ENCODE data around the gene PEX14. TPM values are rescaled to one million over a fixed set of nuclear protein-coding genes. Genes with fewer than 3 reads are reported as not detected.

PEX14 gene
- total RNA-seq, 2 donors from 2014 or later, result 24.3 to 26.0 TPM

DNA sequence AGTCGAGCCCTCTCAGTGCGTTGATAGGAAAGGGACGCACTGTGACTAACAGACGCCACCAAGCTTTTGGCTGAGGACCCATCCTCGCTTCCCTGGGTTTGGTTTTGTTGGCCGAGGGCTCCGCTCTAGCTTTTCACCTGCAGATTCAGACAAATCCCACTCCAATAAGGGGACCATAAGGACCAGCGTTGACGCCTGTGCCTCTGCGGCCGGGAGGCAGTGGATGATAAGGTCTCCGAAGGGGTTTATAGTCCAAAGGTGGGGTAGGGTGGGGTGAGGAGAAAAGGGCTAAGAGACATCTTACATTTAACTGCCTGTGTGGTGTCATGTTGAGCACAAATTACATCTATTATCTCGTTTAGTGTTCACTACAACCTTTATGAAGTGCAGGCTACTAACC, 760 bp downstream of the PEX14 start:
- 0 to 3% methylated on average over 5 to 13 of the region's 13 CpGs for WGBS, 2 experiments (ENCODE audit: insufficient coverage in 1 of 2, insufficient read length in 1 of 2)
- DNase-seq, result no peak
- no peak for TF ChIP-seq CTCF (conservative IDR thresholded peaks at IDR 0.05)
- peak overlapping the region; percentile 94 for H3K4me3 Mint-ChIP-seq
- peak overlapping the region; percentile 97 for H3K27ac Mint-ChIP-seq
- Histone ChIP-seq H3K36me3 (ENCODE audit: control insufficient read depth, insufficient read depth, low read length) (peaks cover 4% of the 10 kb centered on the region), H3K9ac (ENCODE audit: extremely low read depth, low read length, poor library complexity, severe bottlenecking) (peak overlapping the region; percentile 66), H3K27ac (ENCODE audit: low read depth, low read length) (no peak overlapping the region), H3K4me3 (ENCODE audit: low read length) (peak overlapping the region; percentile 95), H3K4me1 (ENCODE audit: control insufficient read depth, insufficient read depth, low read length) (peaks cover 6% of the 10 kb centered on the region), H3K9me3 (ENCODE audit: control insufficient read depth, low read length) (no peaks in the 10 kb centered on the region), H3K27me3 (ENCODE audit: control insufficient read depth, insufficient read depth, low read length, poor library complexity, severe bottlenecking) (no peaks in the 10 kb centered on the region)
- H3K36me3 Mint-ChIP-seq (ENCODE audit: low read depth), result peaks cover 3% of the 10 kb centered on the region
- H3K9me3 Mint-ChIP-seq, result no peaks in the 10 kb centered on the region
- H3K4me1 Mint-ChIP-seq, result peaks cover 7% of the 10 kb centered on the region
- no peaks in the 10 kb centered on the region for H3K27me3 Mint-ChIP-seq (ENCODE audit: insufficient read depth)

DNA sequence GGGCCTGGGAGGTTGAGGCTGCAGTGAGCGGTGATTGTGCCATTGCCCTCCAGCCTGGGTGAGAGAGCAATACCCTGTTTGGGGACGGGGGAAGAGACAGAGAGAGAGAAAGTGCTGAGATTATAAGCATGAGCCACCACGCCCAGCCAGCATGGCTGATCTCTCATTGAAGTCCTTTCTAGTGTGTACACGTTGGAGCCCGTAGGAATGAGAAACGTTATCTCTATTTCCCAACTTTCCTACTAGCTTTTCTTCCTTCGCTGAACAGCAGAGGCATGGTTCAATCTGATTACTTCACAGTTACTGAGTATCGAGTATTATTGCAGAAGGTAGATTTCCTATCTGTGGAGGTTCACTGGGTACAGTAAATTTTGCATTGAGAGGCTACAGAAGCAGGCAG, 4.5 kb downstream of the PEX14 start:
- DNase-seq, result no peak
- H3K36me3 Mint-ChIP-seq (ENCODE audit: low read depth), result peaks cover 4% of the 10 kb centered on the region
- no peak for TF ChIP-seq CTCF (conservative IDR thresholded peaks at IDR 0.05)
- Histone ChIP-seq H3K36me3 (ENCODE audit: control insufficient read depth, insufficient read depth, low read length) (peaks cover 7% of the 10 kb centered on the region), H3K9ac (ENCODE audit: extremely low read depth, low read length, poor library complexity, severe bottlenecking) (no peak overlapping the region), H3K4me1 (ENCODE audit: control insufficient read depth, insufficient read depth, low read length) (peaks cover 6% of the 10 kb centered on the region), H3K27me3 (ENCODE audit: control insufficient read depth, insufficient read depth, low read length, poor library complexity, severe bottlenecking) (no peaks in the 10 kb centered on the region), H3K9me3 (ENCODE audit: control insufficient read depth, low read length) (no peaks in the 10 kb centered on the region), H3K4me3 (ENCODE audit: low read length) (no peak overlapping the region), H3K27ac (ENCODE audit: low read depth, low read length) (no peak overlapping the region)
- peaks cover 7% of the 10 kb centered on the region for H3K4me1 Mint-ChIP-seq
- no peaks in the 10 kb centered on the region for H3K9me3 Mint-ChIP-seq
- no peak overlapping the region for H3K27ac Mint-ChIP-seq
- no peaks in the 10 kb centered on the region for H3K27me3 Mint-ChIP-seq (ENCODE audit: insufficient read depth)
- 84 to 85% methylated on average over 8 of the region's 8 CpGs for WGBS, 2 experiments (ENCODE audit: insufficient coverage in 1 of 2, insufficient read length in 1 of 2)
- no peak overlapping the region for H3K4me3 Mint-ChIP-seq

DNA sequence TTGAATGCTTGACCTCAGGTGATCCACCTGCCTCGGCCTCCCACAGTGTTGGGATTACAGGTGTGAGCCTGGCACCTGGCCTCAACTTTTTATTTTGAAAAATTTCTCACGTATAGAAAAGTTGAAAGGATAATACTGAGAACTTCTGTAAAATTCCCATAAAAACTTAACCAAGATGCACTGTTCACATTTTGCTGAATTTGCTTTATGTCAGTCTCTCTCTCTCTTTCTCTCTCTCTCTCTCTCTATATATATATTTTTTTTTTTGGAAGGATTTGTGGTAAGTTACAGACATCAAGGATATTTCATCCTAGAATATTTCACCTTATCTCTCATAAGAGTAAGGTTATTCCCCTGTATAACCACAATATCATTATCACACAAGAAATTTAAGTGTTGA, 5.9 kb downstream of the PEX14 start:
- H3K27ac Mint-ChIP-seq, result no peak overlapping the region
- Histone ChIP-seq H3K9ac (ENCODE audit: extremely low read depth, low read length, poor library complexity, severe bottlenecking) (no peak overlapping the region), H3K9me3 (ENCODE audit: control insufficient read depth, low read length) (no peaks in the 10 kb centered on the region), H3K27ac (ENCODE audit: low read depth, low read length) (no peak overlapping the region), H3K27me3 (ENCODE audit: control insufficient read depth, insufficient read depth, low read length, poor library complexity, severe bottlenecking) (no peaks in the 10 kb centered on the region), H3K36me3 (ENCODE audit: control insufficient read depth, insufficient read depth, low read length) (peaks cover 7% of the 10 kb centered on the region), H3K4me1 (ENCODE audit: control insufficient read depth, insufficient read depth, low read length) (peaks cover 6% of the 10 kb centered on the region), H3K4me3 (ENCODE audit: low read length) (no peak overlapping the region)
- TF ChIP-seq CTCF (conservative IDR thresholded peaks at IDR 0.05), result no peak
- WGBS, 2 experiments (ENCODE audit: insufficient coverage in 1 of 2, insufficient read length in 1 of 2), result 99% methylated on average over 2 of the region's 2 CpGs; no CpG with 5 or more reads in 1 of the 2 experiments
- H3K4me1 Mint-ChIP-seq, result peaks cover 7% of the 10 kb centered on the region
- no peaks in the 10 kb centered on the region for H3K27me3 Mint-ChIP-seq (ENCODE audit: insufficient read depth)
- H3K36me3 Mint-ChIP-seq (ENCODE audit: low read depth), result peaks cover 10% of the 10 kb centered on the region
- no peaks in the 10 kb centered on the region for H3K9me3 Mint-ChIP-seq
- no peak for DNase-seq
- no peak overlapping the region for H3K4me3 Mint-ChIP-seq

Measured in endodermal cell (in vitro differentiated cells).